Upper lobe of right lung (tissue), 1 donor: ENCODE data around the gene RBM34. TPM values are rescaled to one million over a fixed set of nuclear protein-coding genes. Genes with fewer than 3 reads are reported as not detected.
A peak's percentile ranks its signal among the peaks of the same experiment; 100 is the strongest.

Source experiments
- ATAC-seq: fragments of 200-7000 bp; cut with Tn5 transposase; one replicate; pipeline ENCODE4 v1.9.1; 2020; ENCODE audit warnings: mild to moderate bottlenecking, moderate library complexity
- DNase-seq: peaks from one replicate; pipeline ENCODE4 v3.0.0-alpha.2; 2020
- H3K27ac ChIP-seq: fragments of 200-600 bp; one replicate; pipeline ENCODE4 v1.8.0; 2022
- H3K27me3 ChIP-seq: fragments of 200-600 bp; one replicate; pipeline ENCODE4 v1.8.0; 2022; ENCODE audit warnings: mild to moderate bottlenecking
- H3K36me3 ChIP-seq: fragments of 200-600 bp; one replicate; pipeline ENCODE4 v1.8.0; 2022
- H3K4me1 ChIP-seq: fragments of 200-600 bp; one replicate; pipeline ENCODE4 v1.8.0; 2022
- H3K4me3 ChIP-seq: fragments of 200-600 bp; one replicate; pipeline ENCODE4 v1.8.0; 2022; ENCODE audit warnings: mild to moderate bottlenecking
- H3K9me3 ChIP-seq: fragments of 200-600 bp; one replicate; pipeline ENCODE4 v1.8.0; 2022
- intact Hi-C: fragments of 100-400 bp; cut with DNase I; formaldehyde crosslinking; loops from one replicate; pipeline ENCODE4 v1.11.0; 2022
- total RNA-seq: library from RNA; stranded (reverse); fragmentation: NEBNext Ultra II Directional; extraction: Animal tissue kit (Norgen Biotek cat#: 25700); gene quantifications from one replicate; pipeline ENCODE4 v1.2.1, GENCODE V29; 2021
- TF ChIP-seq, protein P1 (sequence below): fragments of 200-600 bp; IDR thresholded peaks from one replicate; pipeline ENCODE4 v1.8.0; 2022; ENCODE audit warnings: antibody characterized with exemption
- donor health status: DM: no; HTN: yes; CAD: no; lungs with severe emphysema.

Gene RBM34
- total RNA-seq, 1 donor from 2014 or later, result 60.5 TPM

- no peaks in the 10 kb centered on the region for H3K27me3 ChIP-seq
- no peak overlapping the region for H3K4me3 ChIP-seq
- intact Hi-C loops, result no loop called here
- no peak for DNase-seq
- H3K36me3 ChIP-seq, result peaks cover 33% of the 10 kb centered on the region
- no peak for ATAC-seq
- H3K4me1 ChIP-seq, result peaks cover 17% of the 10 kb centered on the region
- H3K27ac ChIP-seq, result peak overlapping the region; percentile 88
- H3K9me3 ChIP-seq, result no peaks in the 10 kb centered on the region
- TF ChIP-seq, protein P1, sequence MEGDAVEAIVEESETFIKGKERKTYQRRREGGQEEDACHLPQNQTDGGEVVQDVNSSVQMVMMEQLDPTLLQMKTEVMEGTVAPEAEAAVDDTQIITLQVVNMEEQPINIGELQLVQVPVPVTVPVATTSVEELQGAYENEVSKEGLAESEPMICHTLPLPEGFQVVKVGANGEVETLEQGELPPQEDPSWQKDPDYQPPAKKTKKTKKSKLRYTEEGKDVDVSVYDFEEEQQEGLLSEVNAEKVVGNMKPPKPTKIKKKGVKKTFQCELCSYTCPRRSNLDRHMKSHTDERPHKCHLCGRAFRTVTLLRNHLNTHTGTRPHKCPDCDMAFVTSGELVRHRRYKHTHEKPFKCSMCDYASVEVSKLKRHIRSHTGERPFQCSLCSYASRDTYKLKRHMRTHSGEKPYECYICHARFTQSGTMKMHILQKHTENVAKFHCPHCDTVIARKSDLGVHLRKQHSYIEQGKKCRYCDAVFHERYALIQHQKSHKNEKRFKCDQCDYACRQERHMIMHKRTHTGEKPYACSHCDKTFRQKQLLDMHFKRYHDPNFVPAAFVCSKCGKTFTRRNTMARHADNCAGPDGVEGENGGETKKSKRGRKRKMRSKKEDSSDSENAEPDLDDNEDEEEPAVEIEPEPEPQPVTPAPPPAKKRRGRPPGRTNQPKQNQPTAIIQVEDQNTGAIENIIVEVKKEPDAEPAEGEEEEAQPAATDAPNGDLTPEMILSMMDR, result no peak
Measured at GRCh38 chr1:235129774-235130570, 31.1 kb downstream of the RBM34 start.

DNA sequence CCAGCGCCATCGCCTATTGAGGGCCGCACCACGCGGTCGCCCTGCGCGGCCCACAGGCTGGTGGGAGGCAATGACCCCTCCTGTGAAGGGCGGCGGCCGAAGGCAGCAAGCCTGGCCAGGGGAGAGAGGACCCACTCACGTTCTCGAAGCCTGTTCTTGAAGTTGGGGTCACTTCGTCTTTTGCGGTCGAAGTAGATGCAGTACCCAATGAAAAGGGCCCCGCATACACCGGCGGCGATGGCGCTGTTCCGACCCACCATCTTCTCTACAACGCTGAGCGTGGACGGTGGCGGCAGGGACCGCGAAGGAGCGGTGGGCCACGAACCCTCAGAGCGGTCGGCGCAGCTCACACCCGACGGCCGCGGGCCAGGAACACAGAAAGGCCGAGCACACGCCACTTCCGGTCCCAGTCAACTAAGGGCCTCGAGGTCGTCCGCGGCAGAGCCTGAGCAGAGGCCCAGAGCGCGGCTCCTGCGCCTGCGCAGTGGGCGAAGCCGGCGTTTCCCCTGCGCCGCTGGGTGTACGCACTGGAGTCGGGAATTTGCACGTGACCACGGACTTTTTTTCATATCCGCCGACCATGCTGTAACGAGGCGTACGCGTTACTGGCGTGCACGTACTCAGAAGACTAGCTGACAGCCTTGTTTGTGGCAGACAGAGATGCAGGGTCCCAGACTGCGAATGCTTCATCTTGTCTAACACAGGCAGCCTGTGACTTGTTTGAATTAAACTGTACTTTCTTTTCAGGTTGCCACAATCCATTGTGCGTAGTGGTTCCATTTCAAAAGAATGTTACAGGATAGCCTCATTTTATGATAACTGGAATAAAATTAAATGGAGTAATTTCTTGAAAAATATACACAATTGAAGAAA, 32.4 kb downstream of the RBM34 start, which contains the start of gene TOMM20:
TSS of gene TOMM20 (minus strand) at position 382 of the 873 bp plus-strand sequence. CDS start at position 260, 122 bp downstream.
- Histone ChIP-seq H3K36me3 (peaks cover 26% of the 10 kb centered on the region), H3K9me3 (no peaks in the 10 kb centered on the region), H3K27me3 (no peaks in the 10 kb centered on the region), H3K4me3 (peak within 1 kb of the TSS; percentile 74), H3K27ac (peak within 1 kb of the TSS; percentile 88), H3K4me1 (peaks cover 17% of the 10 kb centered on the region)
- DNase-seq (peak; percentile 98), ATAC-seq (peak; percentile 99)
- intact Hi-C loops, result no loop called here
- TF ChIP-seq, protein P1, result no peak

- H3K9me3 ChIP-seq, result no peaks in the 10 kb centered on the region
- H3K27ac ChIP-seq, result peak overlapping the region; percentile 88
- no peak for DNase-seq
- ATAC-seq, result no peak
- H3K4me1 ChIP-seq, result peaks cover 17% of the 10 kb centered on the region
- intact Hi-C loops, result no loop called here
- TF ChIP-seq, protein P1, result no peak
- H3K4me3 ChIP-seq, result peak overlapping the region; percentile 74
- peaks cover 18% of the 10 kb centered on the region for H3K36me3 ChIP-seq
- H3K27me3 ChIP-seq, result no peaks in the 10 kb centered on the region
Measured at GRCh38 chr1:235127732-235128455, 33.2 kb downstream of the RBM34 start.

GRCh38 chr1:235127203-235127602, 33.8 kb downstream of the RBM34 start:
- intact Hi-C loops, result no loop called here
- peaks cover 17% of the 10 kb centered on the region for H3K4me1 ChIP-seq
- H3K27ac ChIP-seq, result peak overlapping the region; percentile 88
- TF ChIP-seq, protein P1, result no peak
- H3K9me3 ChIP-seq, result no peaks in the 10 kb centered on the region
- peak overlapping the region; percentile 74 for H3K4me3 ChIP-seq
- peaks cover 13% of the 10 kb centered on the region for H3K36me3 ChIP-seq
- H3K27me3 ChIP-seq, result no peaks in the 10 kb centered on the region
- ATAC-seq (no peak), DNase-seq (no peak)

- TF ChIP-seq, protein P1, result no peak
- Histone ChIP-seq H3K4me1 (peaks cover 17% of the 10 kb centered on the region), H3K27ac (no peak overlapping the region), H3K27me3 (no peaks in the 10 kb centered on the region), H3K9me3 (no peaks in the 10 kb centered on the region), H3K36me3 (peaks cover 31% of the 10 kb centered on the region), H3K4me3 (no peak overlapping the region)
- ATAC-seq (no peak), DNase-seq (no peak)
- intact Hi-C loops, result no loop called here
Measured at GRCh38 chr1:235124665-235125064, 36.4 kb downstream of the RBM34 start.
